ENCODE measurements around the gene PDHX.

The PDHX gene

GRCh38 chr11:34957606-34958005, 41.2 kb downstream of the PDHX start:
- no peak for DNase-seq

GRCh38 chr11:34959770-34960169, 43.4 kb downstream of the PDHX start:
- no peak for DNase-seq

GRCh38 chr11:34960277-34960676, 43.9 kb downstream of the PDHX start:
- DNase-seq = no peak

- DNase-seq = no peak
Observed at GRCh38 chr11:34962034-34962433, 45.6 kb downstream of the PDHX start.

GRCh38 chr11:34963351-34963750, 46.9 kb downstream of the PDHX start:
- DNase-seq = no peak

GRCh38 chr11:34964610-34965331, 48.4 kb downstream of the PDHX start:
- no peak for DNase-seq

- no peak for DNase-seq
Observed at GRCh38 chr11:34968862-34969261, 52.4 kb downstream of the PDHX start.

GRCh38 chr11:34970033-34970432, 53.6 kb downstream of the PDHX start:
- DNase-seq = no peak

- no peak for DNase-seq
Observed at GRCh38 chr11:34970480-34970879, 54.1 kb downstream of the PDHX start.

GRCh38 chr11:34971928-34972327, 55.5 kb downstream of the PDHX start:
- DNase-seq = no peak

GRCh38 chr11:34972366-34972765, 55.9 kb downstream of the PDHX start:
- DNase-seq = no peak

- no peak for DNase-seq
Observed at GRCh38 chr11:34972892-34973291, 56.5 kb downstream of the PDHX start.

GRCh38 chr11:34975482-34975881, 59.1 kb downstream of the PDHX start:
- no peak for DNase-seq

- DNase-seq = no peak
Observed at GRCh38 chr11:34976496-34977088, 60.2 kb downstream of the PDHX start.

GRCh38 chr11:34977089-34977912, 60.9 kb downstream of the PDHX start:
- peak in 2 of 4 experiments; percentile 23 to 30 for DNase-seq

- DNase-seq = no peak
Observed at GRCh38 chr11:34978236-34979191, 62.1 kb downstream of the PDHX start.

- DNase-seq = no peak
Observed at GRCh38 chr11:34984514-34984913, 68.1 kb downstream of the PDHX start.

- DNase-seq = no peak
Observed at GRCh38 chr11:34986883-34987520, 70.6 kb downstream of the PDHX start.

- DNase-seq = no peak
Observed at GRCh38 chr11:34987617-34988016, 71.2 kb downstream of the PDHX start.

GRCh38 chr11:34988294-34989255, 72.2 kb downstream of the PDHX start:
- peak in 2 of 4 experiments; percentile 35 to 43 for DNase-seq

- DNase-seq = no peak
Observed at GRCh38 chr11:34990916-34991315, 74.5 kb downstream of the PDHX start.

Data from suppressor macrophage (primary cell).